ENCODE data around the gene ENOX1.

DNA sequence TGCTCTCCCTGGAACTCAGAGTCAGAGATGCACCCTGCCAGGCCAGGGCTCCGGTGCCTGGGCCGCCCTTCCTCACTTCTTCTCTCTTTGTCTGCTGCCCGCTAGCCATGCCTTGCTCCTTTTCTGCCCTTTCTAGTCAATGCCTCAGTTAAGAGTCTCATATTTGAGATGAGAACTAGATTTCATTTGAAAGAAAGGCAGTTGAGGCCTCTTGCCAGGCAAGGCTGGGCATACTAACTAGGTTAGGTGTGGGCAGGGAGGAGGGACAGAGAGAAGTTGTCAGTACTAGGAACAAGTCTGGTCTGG lies 421.8 kb downstream of the ENOX1 start:
- TF ChIP-seq ZC3H10 (CRISPR knock-in tag; IDR thresholded peaks at IDR 0.05), result no peak
- TF ChIP-seq TCF4 (CRISPR knock-in tag; IDR thresholded peaks at IDR 0.05; ENCODE audit: borderline replicate concordance), result no peak
- no peak for TF ChIP-seq PPARA (CRISPR knock-in tag; IDR thresholded peaks at IDR 0.05; ENCODE audit: borderline replicate concordance)
- no peak for TF ChIP-seq ZNF70 (CRISPR knock-in tag; IDR thresholded peaks at IDR 0.05)
